Gastroesophageal sphincter (tissue), 2 donors: ENCODE data around the gene MILR1.

Experiments used
- EP300 ChIP-seq: sonication (generic); formaldehyde crosslinking; IDR thresholded peaks from one replicate; pipeline ENCODE4 v1.6.1; 2017; ENCODE audit warnings: antibody characterized with exemption, mild to moderate bottlenecking
- POLR2AphosphoS5 ChIP-seq: sonication (generic); formaldehyde crosslinking; IDR thresholded peaks from one replicate; pipeline ENCODE4 v1.6.1; 2017; ENCODE audit warnings: antibody characterized with exemption

DNA sequence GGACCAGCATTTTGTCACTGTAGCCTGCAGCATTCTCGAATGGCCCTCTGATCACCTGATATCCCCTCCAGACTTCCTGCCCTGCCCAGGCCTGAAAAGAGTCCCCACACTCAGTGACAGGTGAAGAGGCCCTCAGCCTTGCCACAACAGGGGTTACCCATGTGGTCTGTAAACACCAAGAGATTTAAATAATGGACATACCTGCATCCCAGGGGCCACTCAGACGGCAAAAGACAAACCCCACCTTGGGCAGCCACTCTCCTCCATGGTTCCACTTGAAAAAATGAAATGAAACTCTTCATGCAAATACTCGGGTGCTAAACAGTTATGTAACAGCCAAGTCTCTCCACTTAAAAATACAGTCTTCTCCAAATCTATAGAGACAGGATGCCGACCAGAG lies 35.4 kb upstream of the MILR1 start:
- no peak for TF ChIP-seq POLR2AphosphoS5
- TF ChIP-seq EP300 = no peak
